NB4 (cell line): ENCODE data around the gene ANG.

Experiments
- CTCF ChIP-seq: IDR thresholded peaks from one replicate; pipeline ENCODE4 v1.5.1; 2012; ENCODE audit warnings: low read depth, low read length
- MYC ChIP-seq: IDR thresholded peaks from 2 replicates; pipeline ENCODE4 v1.6.1; 2011; ENCODE audit warnings: low read depth, low read length
- POLR2A ChIP-seq: IDR thresholded peaks from 2 replicates; pipeline ENCODE4 v1.6.1; 2011; ENCODE audit warnings: mild to moderate bottlenecking; ENCODE audit not compliant: insufficient read length; ENCODE audit errors: extremely low read depth

DNA sequence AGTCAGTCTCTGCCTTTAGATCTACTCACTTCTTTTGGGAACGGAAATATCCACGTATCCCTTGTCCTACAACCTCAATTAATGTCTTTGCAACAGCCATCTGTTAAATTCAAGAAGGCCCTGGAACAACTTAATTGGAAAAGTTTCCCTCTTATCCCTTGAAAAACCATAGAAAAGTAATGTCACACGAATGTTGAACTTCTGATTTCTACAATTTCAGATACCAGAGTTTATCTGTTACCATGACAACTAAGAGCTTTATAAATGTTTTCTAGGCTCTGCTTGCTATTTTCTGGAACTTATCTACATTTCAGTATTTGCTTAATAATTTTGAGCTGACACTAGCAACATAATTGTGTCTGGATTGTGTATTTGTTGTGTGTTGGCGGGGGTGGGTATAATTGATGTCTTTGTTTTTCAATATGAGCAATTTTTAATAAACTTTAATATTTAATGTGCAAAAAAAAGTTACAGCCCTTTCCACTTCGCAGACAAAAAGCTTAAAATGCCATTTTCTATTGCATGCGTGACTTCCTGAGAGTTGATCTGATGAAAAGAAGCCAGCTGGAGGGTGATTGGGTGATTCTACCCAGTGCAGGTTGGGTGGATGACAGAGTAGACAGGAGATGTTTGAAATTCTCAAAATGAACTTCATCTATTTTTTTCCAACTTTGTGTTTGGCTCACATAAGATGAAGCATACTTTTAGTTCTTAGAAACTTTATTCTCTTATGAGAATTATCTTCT is 45.3 kb downstream of the ANG start:
- TF ChIP-seq CTCF: no peak
- TF ChIP-seq POLR2A: no peak
- TF ChIP-seq MYC: no peak
